HFF-Myc (cell line): ENCODE data around the gene ALAD.
"Not testable (repeated sequence)": the region's sequence is repeated elsewhere in the genome, so short reads cannot be mapped to it uniquely, and the experiment has no call there.

Source experiments
- DNase-seq: peaks from one replicate; pipeline ENCODE4 v3.0.0-alpha.2; 2011; ENCODE audit warnings: low read depth; ENCODE audit errors: extremely low read depth
- H3K4me3 ChIP-seq: replicated peaks from 2 replicates; pipeline ENCODE4 v1.5.1; 2011; ENCODE audit warnings: low read depth, mild to moderate bottlenecking, control low read depth, low read length
- CTCF ChIP-seq: IDR thresholded peaks from 2 replicates; pipeline ENCODE4 v1.5.1; 2012; ENCODE audit warnings: mild to moderate bottlenecking, low read depth, low read length, control low read depth; ENCODE audit errors: missing control alignments

The ALAD gene

DNA sequence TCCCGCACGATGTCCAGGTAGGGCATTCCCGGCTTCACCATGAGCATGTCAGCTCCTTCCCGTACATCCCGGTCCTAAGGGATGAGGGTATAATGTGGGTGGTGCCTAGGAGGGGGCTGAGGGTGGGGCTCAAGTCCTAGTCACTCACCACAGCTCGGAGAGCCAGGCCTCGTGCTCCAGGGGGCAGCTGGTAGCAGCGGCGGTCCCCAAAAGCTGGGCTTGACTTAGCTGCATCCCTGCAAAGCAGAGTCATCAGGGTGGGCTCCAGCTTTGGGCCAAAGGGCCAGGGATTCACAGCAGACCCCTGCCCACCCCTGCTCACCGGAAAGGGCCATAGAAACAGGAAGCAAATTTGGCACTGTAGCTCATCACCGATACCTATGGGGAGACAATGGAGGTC is 11.6 kb downstream of the ALAD start:
- TF ChIP-seq CTCF, result no peak
- no peak for DNase-seq
- no peak overlapping the region for H3K4me3 ChIP-seq

DNA sequence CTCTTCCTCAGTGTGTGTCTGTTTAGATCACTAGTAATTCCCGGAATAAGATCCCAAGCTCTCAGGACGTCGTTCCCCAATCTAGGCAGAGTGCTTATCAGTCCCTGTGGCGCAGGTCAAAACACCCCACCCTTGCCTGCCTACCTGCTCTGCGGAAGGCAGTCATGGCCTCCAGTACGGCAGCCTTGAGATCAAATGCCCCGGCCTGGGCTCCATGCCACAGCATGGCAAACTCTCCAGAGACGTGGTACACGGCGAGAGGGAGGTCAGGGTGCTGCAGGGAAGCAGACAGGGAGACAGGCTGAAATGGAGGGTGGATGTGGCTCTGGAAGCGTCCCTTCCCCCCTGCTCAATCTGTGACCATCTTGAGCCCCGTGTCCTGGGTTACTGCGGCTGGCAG is 12.3 kb downstream of the ALAD start:
- DNase-seq, result no peak
- no peak overlapping the region for H3K4me3 ChIP-seq
- no peak for TF ChIP-seq CTCF

DNA sequence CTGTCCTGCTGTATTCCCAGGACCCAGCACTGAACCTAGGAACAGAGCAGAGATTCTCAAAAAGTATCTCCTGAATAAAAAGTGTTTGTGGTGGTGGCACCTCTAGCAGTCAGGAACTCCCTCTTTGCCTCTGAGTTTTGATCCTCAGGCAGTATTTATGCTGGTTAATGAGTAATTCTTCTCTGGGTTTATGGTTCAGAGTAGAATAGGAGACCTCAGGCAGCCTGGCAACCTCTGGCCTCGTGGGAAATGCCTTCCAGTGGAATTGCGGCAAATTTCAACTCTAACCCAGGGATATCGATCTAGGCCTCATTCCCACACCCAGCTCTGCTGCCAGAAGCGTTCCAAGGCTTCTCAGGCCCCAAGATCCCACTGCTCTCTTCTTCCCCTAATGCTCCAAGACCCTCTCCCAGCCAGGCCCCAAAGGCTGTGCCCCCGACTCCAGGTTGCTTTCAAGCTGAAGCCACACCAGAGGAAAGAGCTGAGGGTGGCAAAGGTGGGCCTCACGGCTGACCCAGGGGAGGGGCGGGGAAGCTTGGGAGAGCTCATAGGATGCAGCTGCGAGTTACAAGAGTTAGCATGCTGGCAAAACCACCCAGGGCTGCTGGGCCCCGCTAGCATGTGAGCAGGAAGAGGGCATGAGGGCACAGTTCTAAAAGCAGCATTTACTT is 13.4 kb downstream of the ALAD start:
- no peak for TF ChIP-seq CTCF
- DNase-seq, result no peak
- H3K4me3 ChIP-seq, result no peak overlapping the region

DNA sequence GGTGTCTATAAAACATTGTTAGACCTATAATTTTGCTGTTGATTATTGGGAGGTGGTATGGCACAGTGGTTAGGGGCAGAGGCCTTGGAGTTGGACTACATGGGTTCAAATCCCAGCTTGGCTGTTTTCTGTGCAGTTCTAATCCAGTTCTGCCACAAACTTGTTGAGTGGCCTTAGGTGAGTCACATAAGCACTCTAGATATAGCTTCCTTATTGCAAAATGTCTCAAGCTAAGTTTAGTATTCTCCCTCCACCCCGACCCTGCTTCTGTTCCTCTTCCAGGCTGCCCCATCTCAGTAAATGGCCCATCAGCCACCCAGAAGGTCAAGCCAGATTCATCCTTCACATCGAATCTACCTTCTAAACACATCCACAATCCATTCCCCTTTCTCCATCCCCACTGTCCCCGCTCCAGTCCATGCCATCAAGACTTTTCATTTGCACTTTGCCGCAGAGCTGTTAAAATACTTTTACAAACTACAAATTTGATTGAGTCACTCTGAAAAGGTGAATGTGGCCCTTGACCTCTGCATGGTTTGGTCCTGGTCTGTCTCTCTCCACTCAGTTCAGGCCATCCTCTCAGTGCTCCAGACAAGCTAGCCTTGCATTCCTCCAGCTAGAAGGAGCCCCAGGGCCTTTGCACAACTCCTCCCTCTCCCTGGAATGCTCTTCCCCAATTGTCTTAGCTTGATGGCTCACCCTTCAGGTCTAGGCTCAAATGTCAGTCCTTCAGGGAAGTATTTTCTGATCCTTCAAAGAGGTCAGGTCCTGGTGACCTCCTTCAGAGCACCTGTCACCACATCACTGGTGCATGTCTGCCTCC is 14.3 kb downstream of the ALAD start:
- H3K4me3 ChIP-seq, result no peak overlapping the region
- no peak for DNase-seq
- TF ChIP-seq CTCF, result no peak

DNA sequence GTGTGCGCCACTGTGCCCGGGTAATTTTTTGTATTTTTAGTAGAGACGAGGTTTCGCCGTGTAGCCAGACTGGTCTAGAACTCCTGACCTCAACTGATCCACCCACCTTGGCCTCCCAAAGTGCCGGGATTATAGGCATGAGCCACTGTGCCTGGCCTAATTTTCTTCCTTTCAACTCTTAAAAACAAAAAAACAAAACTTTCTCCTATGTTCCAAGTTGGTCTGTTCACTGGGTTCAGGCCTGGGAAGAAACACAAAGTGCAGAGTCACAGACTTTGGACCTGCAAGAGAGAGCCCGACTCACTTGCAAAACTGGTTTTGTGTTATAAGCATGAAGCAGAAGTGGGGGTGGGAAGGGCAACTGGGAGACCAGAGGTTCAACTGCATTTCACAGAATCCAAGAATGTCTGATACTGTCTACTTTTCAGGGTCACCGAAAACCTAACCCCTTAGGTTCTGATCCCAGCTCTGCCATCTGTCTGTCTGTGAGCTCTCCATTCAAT is 19.1 kb downstream of the ALAD start:
- H3K4me3 ChIP-seq, result no peak overlapping the region
- no peak for TF ChIP-seq CTCF
- DNase-seq, result no peak

GRCh38 chr9:113381441-113381840 is 19.6 kb downstream of the ALAD start:
- H3K4me3 ChIP-seq, DNase-seq: not testable (repeated sequence)

DNA sequence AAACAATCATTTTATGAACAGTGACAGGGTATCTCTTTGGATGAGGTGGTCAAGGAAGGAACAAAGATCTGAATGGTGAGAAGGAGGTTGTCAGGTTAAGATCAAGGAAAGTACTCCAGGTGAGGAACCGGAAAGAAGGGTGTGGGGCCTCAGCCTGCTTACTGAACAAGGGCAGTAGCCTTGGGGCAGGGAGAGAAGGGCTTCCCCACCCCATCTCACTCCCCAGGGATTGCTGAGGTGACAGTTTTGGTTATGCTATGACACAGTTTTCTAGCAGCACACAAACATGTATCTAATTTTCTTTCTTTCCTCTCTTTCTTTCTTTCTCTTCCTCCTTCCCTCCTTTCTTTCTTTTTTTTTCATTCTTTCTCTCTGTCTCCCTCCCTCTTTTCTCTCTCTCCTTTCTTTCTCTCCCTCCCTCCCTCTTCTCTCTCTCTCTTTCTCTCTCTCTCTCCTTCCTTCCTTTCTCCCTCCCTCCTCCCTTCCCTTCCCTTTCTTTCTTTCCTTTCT is 20.2 kb downstream of the ALAD start:
- no peak for TF ChIP-seq CTCF
- no peak for DNase-seq
- H3K4me3 ChIP-seq, result no peak overlapping the region

GRCh38 chr9:113379829-113380210 is 21.3 kb downstream of the ALAD start:
- not testable (repeated sequence) for H3K4me3 ChIP-seq, DNase-seq

- H3K4me3 ChIP-seq, DNase-seq: not testable (repeated sequence)
These were observed 21.8 kb downstream of the ALAD start for GRCh38 chr9:113379094-113379828.
